ENCODE data around the gene CDK5RAP2.

Gene CDK5RAP2

DNA sequence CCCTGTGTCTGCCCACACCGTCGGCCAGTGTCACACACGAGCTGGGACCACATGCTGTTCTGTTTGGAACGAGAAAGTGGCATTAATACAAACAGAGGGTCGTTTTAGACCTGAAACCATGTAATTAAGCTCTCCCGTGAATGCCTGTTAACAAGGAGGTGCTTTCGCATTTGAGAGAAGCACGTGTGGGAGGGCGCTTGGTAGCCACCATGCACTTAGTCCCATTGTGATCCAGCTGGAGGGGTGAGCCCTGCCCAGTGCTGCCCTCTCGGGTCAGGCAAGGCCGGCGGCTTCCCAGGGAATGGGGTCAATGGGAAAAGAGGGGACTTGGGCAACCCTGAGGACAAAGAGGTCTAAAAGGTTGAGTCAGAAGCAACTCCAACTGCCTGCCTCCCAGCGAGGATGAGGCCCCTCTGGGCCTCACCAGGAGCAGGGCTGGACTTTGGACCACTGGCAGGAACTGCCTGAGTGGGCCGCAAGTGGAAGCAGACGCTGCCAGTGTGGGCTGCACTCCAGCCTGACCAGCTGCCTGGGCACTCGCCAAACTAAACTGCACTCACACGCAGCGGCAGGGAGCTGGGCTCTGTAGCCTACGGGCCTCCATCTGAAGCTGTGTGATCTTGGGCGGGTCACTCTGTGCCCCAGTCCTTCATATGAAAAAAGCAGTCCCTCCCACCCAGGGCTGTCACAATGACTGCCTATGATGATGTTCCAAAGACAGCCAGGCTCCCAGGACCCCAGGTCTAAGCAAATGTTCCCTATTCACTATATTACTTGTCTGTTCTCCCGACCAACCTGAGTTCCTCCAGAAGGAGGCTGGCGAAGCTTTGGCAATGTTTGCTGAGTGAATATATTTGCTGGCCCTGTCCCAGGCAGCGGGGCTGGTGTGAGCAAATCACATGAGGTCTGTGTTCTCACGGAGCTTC lies 195.7 kb downstream of the CDK5RAP2 start:
- no peak for DNase-seq (ENCODE audit: low spot score)

DNA sequence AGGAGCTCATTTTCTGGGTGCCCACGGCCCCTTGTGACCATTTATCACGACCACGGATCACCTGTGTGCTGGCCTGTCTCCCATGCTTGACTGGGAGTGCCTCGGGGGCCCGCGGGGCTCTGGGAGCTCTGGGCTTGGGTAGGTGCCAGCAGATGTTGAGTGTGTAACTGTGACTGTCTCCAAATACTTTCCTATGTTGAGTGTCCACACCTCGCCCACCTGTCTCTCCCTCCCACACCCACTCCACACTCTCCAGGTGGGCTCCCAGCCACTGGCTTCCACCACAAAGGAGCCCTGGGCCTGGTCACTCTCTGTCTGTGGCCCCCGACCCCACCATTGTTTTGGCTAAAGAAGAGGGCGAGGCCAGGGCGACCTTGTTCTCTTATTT lies 196.4 kb downstream of the CDK5RAP2 start:
- no peak for DNase-seq (ENCODE audit: low spot score)

DNA sequence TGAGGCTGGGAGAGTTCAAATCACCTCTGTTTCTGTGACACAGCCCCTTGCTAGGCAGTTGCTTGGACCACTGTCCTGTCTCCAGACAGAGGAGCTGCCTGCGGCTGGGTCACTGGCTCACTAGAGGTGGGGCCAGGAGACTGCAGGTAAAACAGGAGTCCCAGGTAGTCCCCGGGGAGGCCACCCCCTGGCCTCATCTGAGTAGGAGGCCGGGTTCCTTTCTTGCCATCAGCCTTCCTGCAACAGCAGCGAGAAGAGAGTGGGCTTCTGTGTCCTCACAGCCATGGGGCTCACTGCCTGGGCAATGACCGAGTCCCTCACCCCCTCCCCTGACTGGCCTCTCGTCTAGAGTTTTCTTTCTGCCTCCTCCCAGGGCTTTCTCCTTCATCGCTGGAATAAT lies 197.5 kb downstream of the CDK5RAP2 start:
- no peak for DNase-seq (ENCODE audit: low spot score)

DNA sequence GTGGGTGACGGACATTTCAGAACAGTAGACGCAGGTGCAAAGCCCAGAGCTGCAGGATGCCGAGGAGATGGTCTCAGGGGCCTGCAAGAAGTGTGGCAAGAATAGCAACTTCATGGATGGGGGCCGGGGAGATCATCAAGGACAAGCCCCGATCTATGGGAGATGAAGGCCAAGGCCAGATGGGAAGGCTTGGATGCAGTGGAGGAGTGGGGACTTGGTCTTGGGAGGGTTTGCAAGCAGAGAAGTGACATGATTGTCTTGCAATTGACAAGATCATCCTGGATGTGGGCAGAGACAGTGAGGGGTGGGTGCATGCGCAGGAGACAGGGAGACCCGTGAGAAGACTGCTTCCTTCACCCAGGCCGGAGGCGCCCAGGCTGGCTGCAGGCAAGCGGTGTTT lies 198.1 kb downstream of the CDK5RAP2 start:
- DNase-seq (ENCODE audit: low spot score): no peak

DNA sequence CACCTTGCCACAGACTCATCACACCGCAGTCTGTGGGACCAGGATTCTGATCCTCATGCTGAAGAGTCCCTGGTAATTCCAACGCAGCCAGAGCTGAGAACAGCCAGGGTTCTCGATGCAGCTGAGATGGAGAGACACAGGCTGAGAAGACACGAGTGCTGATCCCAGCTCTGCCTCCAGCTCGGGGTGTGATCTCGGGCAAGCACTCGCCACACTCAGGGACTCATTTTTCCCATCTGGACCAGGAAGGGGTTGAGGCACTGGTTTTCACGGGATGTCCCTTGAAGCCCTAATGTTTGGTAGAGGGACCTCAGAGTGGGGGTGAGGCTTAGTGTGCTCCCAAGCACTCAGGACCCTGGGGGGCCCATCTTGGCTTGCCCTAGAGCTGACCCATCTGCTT lies 200.4 kb downstream of the CDK5RAP2 start:
- no peak for DNase-seq (ENCODE audit: low spot score)

DNA sequence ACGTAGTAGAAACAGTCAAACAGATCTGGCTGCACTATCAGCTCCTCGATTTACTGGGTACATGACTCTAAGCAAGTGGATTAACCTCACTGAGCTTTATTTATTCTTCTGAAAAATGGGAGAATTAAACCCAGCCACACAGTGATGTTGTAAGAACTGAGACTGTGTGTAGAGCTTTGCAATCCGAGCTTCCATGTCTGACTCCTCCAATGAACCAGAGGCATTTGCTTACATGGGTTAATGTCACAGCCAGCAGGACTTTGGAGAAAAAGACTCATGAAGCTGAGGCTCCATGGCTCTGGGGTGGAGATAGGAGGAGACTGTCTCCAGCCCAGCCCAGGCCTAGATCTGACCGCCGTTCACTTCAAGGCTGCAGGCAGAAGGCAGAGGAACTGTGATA lies 201.3 kb downstream of the CDK5RAP2 start:
- no peak for DNase-seq (ENCODE audit: low spot score)

DNA sequence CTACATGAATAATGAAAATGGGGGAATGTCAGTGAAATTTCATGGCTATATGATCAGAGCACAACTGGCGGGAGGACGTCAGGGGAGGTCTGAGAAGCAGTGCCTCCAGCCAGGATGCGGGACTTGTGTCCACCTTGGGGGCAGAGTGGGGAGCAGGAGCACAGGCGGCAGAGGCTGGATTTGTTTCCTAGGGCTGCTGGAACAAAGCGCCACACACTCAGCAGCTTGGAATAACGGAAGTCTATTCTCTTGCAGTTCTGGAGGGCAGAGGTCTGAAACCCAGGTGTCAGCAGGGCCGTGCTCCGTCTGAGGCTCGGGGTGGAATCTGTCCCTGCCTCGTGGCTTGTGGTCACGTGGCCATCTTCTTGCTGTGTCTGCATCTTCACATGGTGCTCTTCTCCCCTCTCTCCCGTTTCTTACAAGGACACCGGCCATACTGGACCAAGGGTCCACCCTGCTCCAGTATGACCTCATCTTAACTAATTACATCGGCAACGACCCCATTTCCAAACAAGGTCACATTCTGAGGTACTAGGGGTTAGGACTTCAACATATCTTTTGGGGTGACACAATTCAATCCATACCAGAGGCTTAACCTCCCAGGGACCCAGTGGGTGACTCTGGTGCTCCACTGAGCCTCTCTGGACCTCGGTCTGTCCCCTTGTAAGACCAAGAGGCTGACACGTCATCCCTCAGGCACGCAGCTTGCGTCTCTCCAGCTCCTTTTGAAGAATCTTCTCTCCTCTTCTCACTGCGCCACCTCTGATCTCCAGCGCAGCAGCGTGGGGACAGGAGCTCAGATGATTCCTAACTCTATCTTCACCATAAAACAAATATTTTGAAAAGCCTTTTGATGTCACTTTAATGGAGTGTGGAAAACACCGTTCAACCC lies 202.5 kb downstream of the CDK5RAP2 start:
- DNase-seq (ENCODE audit: low spot score): no peak

DNA sequence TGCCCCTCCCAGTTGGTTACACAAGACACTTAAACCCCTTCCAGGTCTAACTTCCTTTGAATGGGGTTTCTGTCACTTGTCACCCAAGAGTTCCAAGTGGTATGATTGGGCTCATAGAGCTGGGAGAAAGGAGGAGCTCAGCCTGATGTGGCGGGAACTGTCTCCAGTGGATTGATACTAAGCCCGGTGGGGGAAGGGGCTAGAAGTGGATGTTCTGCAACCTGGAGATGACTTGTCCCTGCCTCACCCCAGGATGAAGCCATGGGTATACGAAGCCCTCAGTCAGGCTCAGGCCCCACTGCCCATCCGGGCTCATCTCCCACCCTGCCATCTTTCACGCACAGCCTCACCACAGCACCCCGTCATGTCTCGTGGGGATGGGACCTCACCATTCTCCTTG lies 203.9 kb downstream of the CDK5RAP2 start:
- no peak for DNase-seq (ENCODE audit: low spot score)

DNA sequence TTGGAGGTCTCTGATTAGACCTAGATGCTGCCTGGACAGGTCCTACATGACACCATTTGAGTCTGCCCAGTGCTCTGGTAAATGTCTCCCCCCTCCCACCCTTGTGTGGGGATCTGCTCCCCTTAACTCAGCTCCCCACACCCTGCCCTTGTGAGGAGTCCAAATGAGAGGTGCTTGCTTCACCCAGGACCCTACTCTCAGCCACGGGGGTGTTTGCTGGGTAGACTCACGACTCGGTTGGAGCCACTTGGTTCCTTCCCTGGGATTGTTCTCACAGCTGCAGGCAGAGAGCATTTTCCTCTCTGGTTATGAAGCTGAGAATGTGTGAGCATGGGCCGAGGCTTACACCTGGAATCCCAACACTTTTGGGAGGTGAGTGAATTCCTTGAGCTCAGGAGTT lies 204.7 kb downstream of the CDK5RAP2 start:
- DNase-seq (ENCODE audit: low spot score): no peak

DNA sequence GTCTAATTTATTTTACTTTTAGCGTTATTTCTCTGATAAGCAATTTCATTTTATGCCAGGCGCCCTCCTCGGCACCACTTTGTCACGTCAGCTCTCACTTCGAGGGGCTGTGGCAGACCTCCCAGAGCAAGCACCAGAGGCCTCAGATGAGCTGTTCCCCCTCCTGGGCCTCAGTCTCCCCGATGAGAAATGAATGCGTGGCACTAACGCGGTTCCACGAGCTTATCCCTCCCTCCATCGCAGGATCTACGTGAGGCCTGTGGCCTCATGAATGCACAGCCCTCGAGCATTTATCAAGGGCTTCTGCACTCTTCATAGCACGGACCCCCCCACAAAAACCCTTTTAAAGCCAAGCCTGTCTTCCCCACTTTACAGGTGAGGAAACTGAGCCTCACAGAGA lies 205.2 kb downstream of the CDK5RAP2 start:
- no peak for DNase-seq (ENCODE audit: low spot score)

DNA sequence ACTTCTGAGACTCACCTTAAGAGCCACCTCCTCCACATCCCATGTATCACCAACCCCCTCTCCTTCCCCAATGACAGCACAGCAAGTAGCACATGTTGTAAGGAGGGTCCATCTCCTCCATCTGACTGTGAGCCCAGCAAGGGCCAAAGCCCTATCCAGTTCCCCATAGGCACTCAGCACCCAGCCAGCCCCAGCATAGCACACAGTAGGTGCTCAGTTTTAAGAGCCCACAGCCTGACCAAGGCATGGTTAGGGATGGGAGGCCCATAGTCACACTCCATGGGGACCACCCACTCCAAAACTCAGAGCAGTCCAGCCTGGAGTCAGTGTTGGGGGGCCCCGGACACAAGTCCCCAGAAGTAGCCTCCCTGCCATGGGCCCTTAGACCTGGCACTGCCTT lies 205.7 kb downstream of the CDK5RAP2 start:
- no peak for DNase-seq (ENCODE audit: low spot score)

DNA sequence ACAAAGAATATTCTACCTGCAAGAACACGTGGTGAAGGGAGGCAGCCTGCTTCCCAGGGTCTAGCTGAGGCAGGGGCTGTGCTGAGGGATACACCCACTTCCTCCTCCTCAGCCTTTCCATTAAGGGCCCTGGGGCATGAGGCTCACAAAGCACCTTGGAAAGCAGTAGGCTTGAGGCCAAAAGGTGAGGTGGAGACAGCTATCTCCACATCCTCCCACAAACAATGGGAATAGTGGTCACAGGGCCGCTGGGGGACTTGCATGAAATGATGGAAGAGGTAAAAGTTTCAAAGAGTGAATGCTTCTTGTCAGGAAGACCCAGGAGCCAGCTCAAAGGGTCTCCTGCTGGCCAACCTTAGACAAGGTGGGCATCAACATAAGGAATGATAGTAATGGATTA lies 207.9 kb downstream of the CDK5RAP2 start:
- DNase-seq (ENCODE audit: low spot score): no peak

DNA sequence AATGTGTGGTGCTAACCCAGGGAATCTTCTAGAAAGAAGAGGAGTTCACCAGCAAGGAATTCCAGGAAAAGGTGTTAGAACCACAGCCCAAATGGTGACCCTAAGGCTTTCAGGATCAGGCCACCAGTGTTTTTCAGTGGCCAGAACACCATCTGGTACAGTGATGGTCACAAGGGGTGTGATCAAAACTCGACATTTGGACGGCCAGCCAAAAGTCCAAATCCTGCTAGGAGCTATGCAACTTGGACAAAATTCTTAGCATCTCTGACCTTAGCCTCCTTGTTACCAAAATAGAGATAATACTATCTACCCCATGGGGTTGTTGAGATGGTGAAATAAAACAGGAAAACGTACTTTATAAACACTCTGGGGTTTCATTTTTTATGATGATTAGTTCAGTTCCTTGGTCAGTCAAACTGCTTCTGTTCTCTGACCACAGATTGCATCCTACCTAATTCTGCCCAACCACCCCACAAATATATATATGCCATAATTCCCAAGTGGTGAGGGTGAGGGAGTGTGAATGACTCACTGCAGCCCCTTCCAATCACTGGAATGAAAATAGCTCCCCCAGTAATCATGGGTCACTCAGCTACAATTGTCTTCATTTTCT lies 210.3 kb downstream of the CDK5RAP2 start:
- DNase-seq (ENCODE audit: low spot score): no peak

DNA sequence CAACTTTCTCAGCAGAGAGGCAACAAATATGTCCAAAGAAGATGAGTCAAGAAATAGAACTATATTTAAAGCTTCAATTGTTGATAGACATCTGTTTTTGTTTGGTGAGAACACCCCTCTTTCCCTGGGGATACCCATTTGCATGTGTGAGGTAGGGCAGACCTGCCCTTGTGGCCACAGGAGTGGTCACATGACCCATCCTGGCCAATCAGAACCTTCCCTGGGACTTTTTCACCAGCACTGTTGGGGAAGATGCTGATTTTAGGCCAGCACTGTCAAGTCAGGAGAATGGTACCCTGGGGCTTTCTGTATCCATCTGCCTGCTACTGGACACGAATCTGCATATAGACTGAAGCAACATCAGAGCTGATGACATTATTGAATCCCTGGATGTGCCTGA lies 211.2 kb downstream of the CDK5RAP2 start:
- no peak for DNase-seq (ENCODE audit: low spot score)

DNA sequence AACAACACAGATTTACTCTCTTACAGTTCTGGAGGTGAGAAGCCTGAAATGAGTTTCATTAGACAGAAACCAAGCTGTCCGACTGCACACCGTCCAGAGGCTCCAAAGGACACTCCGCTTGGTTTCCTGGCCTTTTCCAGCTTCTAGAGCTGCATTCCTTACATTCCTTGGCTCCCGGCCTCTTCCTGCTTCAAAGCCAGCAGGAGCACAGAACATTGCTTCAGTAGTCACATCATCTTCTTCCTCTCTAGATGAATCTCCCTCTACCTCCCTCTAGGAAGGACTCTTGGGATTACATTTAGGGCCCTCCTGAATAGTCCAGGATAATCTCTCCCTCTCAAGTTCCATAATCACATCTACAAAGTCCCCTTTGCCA lies 213.3 kb downstream of the CDK5RAP2 start:
- no peak for DNase-seq (ENCODE audit: low spot score)

DNA sequence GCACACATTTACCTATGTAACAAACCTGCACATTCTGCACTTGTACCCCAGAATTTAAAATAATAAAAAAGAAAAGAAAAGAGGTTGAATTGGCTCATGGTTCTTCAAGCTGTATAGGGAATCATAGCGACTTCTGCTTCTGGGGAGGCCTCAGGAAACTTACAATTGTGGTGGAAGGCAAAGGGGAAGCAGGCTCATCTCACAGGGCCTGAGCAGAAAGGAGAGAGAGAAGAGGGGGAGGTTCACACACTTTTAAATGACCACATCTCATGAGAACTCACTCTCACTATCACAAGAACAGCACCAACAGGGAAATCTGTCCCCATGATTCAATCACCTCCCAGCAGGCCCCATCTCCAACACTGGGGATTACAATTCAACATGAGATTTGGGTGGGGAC lies 214.6 kb downstream of the CDK5RAP2 start:
- DNase-seq (ENCODE audit: low spot score): no peak

DNA sequence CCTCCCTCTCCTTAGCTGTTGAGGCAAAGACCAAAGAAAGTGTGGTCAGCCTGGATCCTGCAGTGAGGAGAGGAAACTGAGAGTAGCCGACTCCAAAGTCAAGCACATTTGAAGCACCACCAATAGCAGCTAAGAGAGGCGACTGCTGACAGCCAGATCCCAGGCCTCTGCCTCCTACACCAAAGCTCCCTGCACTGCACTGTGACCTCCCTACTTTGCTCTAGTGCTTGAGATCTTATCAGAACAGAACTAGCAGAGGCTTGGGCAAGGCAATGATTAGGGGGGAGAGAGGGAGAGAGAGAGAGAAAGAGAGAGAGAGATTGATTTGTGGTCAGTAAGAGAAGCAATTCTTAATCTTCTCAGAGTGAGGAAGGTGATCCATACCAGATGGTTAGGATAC lies 216.3 kb downstream of the CDK5RAP2 start:
- DNase-seq (ENCODE audit: low spot score): no peak

DNA sequence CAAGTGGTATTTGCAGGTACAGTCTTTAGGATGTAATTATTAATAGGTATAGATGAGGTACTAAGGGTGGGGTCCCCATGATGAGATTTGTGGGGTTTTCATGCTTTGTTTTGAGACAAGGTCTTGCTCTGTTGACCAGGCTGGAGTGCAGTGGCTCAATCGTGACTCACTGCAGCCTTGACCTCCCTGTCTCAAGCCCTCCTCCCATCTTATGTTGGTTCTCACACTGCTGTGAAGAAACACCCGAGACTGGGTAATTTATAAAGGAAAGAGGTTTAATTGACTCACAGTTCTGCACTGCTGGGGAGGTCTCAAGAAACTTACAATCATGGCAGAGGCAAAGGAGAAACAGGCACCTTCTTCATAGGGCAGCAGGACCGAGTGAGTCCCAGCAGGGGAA lies 217.5 kb downstream of the CDK5RAP2 start:
- no peak for DNase-seq (ENCODE audit: low spot score)

DNA sequence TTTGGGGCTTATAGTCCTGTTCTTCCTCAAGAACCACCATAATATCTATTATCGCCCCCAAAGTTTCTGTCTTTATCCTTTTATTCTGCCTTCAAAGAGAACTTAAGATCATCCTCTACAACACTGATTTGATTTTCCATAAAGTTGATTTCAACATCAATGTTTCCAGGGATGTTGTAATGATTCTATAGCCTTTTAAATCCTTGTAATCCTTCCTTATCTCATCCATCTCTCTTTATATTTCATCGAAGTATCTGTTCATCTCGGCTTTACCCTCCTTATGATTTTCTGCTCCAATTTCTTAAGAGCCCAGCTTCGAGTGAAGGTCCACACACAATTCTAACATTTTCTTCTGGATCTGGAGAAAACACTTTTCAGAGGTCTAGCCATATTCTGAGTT lies 218.4 kb downstream of the CDK5RAP2 start:
- DNase-seq (ENCODE audit: low spot score): no peak

DNA sequence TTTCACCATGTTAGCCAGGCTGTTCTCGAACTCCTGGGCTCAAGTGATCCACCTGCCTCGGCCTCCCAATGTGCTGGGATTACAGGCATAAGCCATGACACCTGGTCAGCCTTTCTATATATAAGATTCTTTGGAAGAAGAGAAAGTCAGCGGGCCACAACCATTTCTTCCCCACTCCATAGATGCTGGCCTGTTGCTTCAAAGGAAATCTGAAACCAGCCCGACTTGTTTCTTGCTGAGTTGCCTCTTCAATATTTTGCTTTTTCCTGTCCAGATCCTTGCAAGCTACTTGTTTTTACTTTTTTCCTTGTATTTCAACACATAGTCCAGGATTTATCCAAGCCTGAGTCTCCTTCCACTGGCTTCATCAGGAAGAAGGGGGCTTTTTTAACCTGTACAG lies 219.5 kb downstream of the CDK5RAP2 start:
- no peak for DNase-seq (ENCODE audit: low spot score)

DNA sequence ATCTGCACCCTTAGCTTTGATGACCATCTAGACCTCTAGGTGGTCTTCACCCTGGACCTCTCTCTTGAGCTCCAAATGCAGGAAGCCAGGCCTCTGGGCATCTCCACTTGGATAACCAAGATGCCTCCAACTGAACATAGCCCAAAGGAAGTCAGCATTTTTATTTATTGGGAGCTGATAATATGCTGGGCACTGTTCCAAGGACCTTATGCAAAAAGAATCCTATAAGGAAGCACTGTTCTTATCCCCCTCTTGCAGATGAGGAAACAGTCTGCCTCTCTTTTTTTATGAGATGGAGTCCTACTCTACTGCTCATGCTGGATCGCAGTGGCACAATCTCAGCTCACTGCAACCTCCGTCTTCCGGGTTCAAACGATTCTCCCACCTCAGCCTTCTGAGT lies 219.9 kb downstream of the CDK5RAP2 start:
- DNase-seq (ENCODE audit: low spot score): no peak

DNA sequence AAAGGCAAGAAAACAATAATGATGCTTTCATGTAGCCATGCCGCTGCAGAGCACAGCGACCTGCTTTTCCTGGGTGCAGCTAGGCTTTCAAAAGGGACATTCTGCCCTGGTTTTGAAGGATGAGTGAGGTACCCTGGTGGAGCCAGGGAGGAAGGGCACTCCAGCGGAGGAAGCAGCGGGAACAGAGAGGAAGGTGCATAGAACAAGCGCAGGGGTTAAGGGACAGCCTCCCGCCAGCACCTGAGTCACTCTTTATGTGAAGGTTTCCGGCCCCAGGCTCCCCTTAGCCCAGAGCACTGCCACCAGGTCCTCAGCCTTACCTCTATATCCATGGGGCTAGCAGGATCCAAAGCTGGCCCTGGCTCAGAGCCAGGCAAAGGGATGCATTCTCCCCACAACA lies 221.1 kb downstream of the CDK5RAP2 start:
- DNase-seq (ENCODE audit: low spot score): no peak

DNA sequence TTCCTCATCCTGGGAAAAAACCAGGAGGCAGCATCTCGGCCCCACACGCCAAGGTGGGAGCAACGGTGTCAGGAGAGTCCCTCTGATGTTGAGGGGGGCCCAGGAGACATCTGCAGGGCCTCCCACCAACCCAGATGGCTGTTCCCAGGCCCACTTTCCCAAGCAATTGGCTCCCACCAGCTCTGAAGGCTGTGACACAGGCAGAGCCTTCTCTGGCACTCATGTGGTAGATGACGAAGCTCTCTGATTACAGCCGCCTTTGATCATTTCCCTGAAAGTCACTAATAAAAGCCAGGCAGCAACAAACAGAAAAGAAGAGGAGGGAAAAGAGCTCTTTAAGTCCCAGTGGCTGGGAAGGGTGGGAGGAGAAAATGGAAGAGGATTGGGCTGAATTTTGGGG lies 226.5 kb downstream of the CDK5RAP2 start:
- DNase-seq (ENCODE audit: low spot score): no peak

Data from ecto neural progenitor cell (in vitro differentiated cells).